Fibroblast of villous mesenchyme (primary cell): ENCODE results near the gene CABP2. TPM values are rescaled to one million over a fixed set of nuclear protein-coding genes. Genes with fewer than 3 reads are reported as not detected.

Experiments
- DNase-seq: peaks from one replicate; pipeline ENCODE4 v3.0.0-alpha.2; 2010; ENCODE audit warnings: low read depth
- H3K4me3 ChIP-seq: 2 replicates; pipeline ENCODE4 v1.5.1; 2011; ENCODE audit warnings: low read depth, mild to moderate bottlenecking, low read length
- CTCF ChIP-seq: IDR thresholded peaks from 2 replicates; pipeline ENCODE4 v1.5.1; 2012; ENCODE audit warnings: low read depth, mild to moderate bottlenecking, low read length; ENCODE audit not compliant: insufficient read depth
- total RNA-seq: library from RNA; depleted of rRNA; stranded (reverse); fragments of >200 nt; gene quantifications from 2 replicates; pipeline ENCODE4 v1.2.3, GENCODE V29; 2012

Gene CABP2
- total RNA-seq, 1 donor: not detected

- peak; percentile 10 for DNase-seq
- H3K4me3 ChIP-seq: no peak overlapping the region
- TF ChIP-seq CTCF: no peak
Measured at GRCh38 chr11:67544616-67545242, 21.5 kb upstream of the CABP2 start.

GRCh38 chr11:67543585-67543984 lies 20.3 kb upstream of the CABP2 start:
- no peak for DNase-seq
- no peak overlapping the region for H3K4me3 ChIP-seq
- TF ChIP-seq CTCF: no peak

- no peak overlapping the region for H3K4me3 ChIP-seq
- no peak for TF ChIP-seq CTCF
- DNase-seq: no peak
Measured at GRCh38 chr11:67542971-67543370, 19.7 kb upstream of the CABP2 start.

- H3K4me3 ChIP-seq: no peak overlapping the region
- no peak for DNase-seq
- TF ChIP-seq CTCF: no peak
Measured at GRCh38 chr11:67542169-67542568, 18.9 kb upstream of the CABP2 start.

GRCh38 chr11:67541198-67541597 lies 18.0 kb upstream of the CABP2 start:
- TF ChIP-seq CTCF: no peak
- DNase-seq: no peak
- no peak overlapping the region for H3K4me3 ChIP-seq

GRCh38 chr11:67539550-67539949 lies 16.3 kb upstream of the CABP2 start:
- no peak for DNase-seq
- no peak for TF ChIP-seq CTCF

More at GRCh38 chr11:67539550-67539949, 16.3 kb upstream of the CABP2 start:
- H3K4me3 ChIP-seq: no peak overlapping the region
